Panc1 (cell line): ENCODE measurements around the gene TPT1. TPM values are rescaled to one million over a fixed set of nuclear protein-coding genes. Genes with fewer than 3 reads are reported as not detected.

Source experiments
- ATAC-seq: fragments of 200-7000 bp; cut with Tn5 transposase; 2 replicates; pipeline ENCODE4 v1.9.1; 2020; ENCODE audit warnings: mild to moderate bottlenecking, moderate library complexity
- BruUV-seq: library from RNA; stranded (reverse); fragments of 400-500 nt; replicated peaks from 2 replicates; lab custom pipeline; 2021; lab: Mats Ljungman, UMichigan
- CTCF ChIA-PET: fragments of 300-600 bp; sonication (Branson Sonifier 250); formaldehyde crosslinking; loops from one replicate; lab custom pipeline; 2022; ENCODE audit warnings: antibody characterized with exemption; lab: Charles Lee
- POLR2A ChIA-PET: fragments of 300-600 bp; sonication (Branson Sonifier 250); formaldehyde crosslinking; loops from one replicate; lab custom pipeline; 2022; ENCODE audit warnings: antibody characterized with exemption; lab: Charles Lee
- DNase-seq: peaks from one replicate; pipeline ENCODE4 v3.0.0-alpha.2; 2010; ENCODE audit warnings: low read depth, low spot score
- H3K27ac ChIP-seq: 2 replicates; pipeline ENCODE4 v1.5.1; 2011; ENCODE audit warnings: mild to moderate bottlenecking, low read length, inconsistent platforms
- H3K27me3 ChIP-seq: fragments of 200-500 bp; sonication (Bioruptor generic); 2 replicates; pipeline ENCODE4 v1.6.0; 2014; ENCODE audit warnings: low read length, inconsistent platforms; ENCODE audit not compliant: control insufficient read depth, insufficient read depth
- H3K36me3 ChIP-seq: fragments of 200-500 bp; sonication (Bioruptor generic); 2 replicates; pipeline ENCODE4 v1.5.1; 2014; ENCODE audit warnings: inconsistent platforms, mild to moderate bottlenecking, low read length, moderate library complexity; ENCODE audit not compliant: control insufficient read depth, insufficient read depth
- H3K4me1 ChIP-seq: 2 replicates; pipeline ENCODE4 v1.5.1; 2011; ENCODE audit warnings: inconsistent platforms, mild to moderate bottlenecking, low read length, moderate library complexity; ENCODE audit not compliant: control insufficient read depth, insufficient read depth
- H3K4me3 ChIP-seq, 2 experiments: 2 replicates each; pipeline ENCODE4 v1.5.1; 2011 to 2012; ENCODE audit warnings: low read depth in 2 of 2, low read length in 2 of 2, mild to moderate bottlenecking in 2 of 2, inconsistent platforms in 1 of 2, moderate library complexity in 1 of 2
- H3K9me3 ChIP-seq: fragments of 200-500 bp; sonication (Bioruptor generic); 2 replicates; pipeline ENCODE4 v1.5.1; 2014; ENCODE audit warnings: low read depth, mild to moderate bottlenecking, inconsistent platforms, low read length, moderate library complexity; ENCODE audit not compliant: control insufficient read depth, insufficient read depth
- CTCF ChIP-seq: fragments of 450-650 bp; IDR thresholded peaks from 2 replicates; pipeline ENCODE4 v1.5.1; 2017; ENCODE audit warnings: mild to moderate bottlenecking
- POLR2AphosphoS5 ChIP-seq: IDR thresholded peaks from 2 replicates; pipeline ENCODE4 v1.6.1; 2012; ENCODE audit warnings: mild to moderate bottlenecking, low read depth, low read length, moderate library complexity
- REST ChIP-seq, 2 experiments: IDR thresholded peaks; 2 replicates each; pipeline ENCODE4 v1.6.1; 2011 to 2012; ENCODE audit warnings: low read depth in 2 of 2, control low read depth in 1 of 2, low read length in 1 of 2, mild to moderate bottlenecking in 1 of 2, moderate library complexity in 1 of 2; ENCODE audit not compliant: insufficient read depth in 1 of 2
- SIN3A ChIP-seq: IDR thresholded peaks from 2 replicates; pipeline ENCODE4 v1.6.1; 2012; ENCODE audit warnings: low read depth, mild to moderate bottlenecking, low read length, moderate library complexity, borderline replicate concordance; ENCODE audit not compliant: insufficient read depth
- TCF7L2 ChIP-seq: IDR thresholded peaks from 2 replicates; pipeline ENCODE4 v1.6.1; 2011; ENCODE audit warnings: mild to moderate bottlenecking, low read depth, low read length, inconsistent platforms
- in situ Hi-C: cut with HindIII; loops from 2 replicates; pipeline ENCODE4 v1.10.0; 2016; ENCODE audit warnings: low sequenced_read_pairs, low pct_unique_long_range_greater_than_20kb
- intact Hi-C: fragments of 100-400 bp; cut with micrococcal nuclease; formaldehyde crosslinking; loops from one replicate; pipeline ENCODE4 v1.10.0; 2022; ENCODE audit not compliant: unreplicated experiment
- total RNA-seq: library from RNA; stranded (reverse); gene quantifications from one replicate; pipeline ENCODE4 v1.2.1, GENCODE V29; 2021; ENCODE audit not compliant: unreplicated experiment

The TPT1 gene
- total RNA-seq, 1 experiment from 2014 or later = 939 TPM

- DNase-seq (no peak), ATAC-seq (no peak)
- TF ChIP-seq SIN3A = no peak
- TF ChIP-seq CTCF = no peak
- TF ChIP-seq POLR2AphosphoS5 = no peak
- TF ChIP-seq TCF7L2 = no peak
- TF ChIP-seq REST (IDR thresholded peaks at IDR 0.05; ENCODE audit: insufficient read depth in 1 of 2, low read depth in 2 of 2, low read length in 1 of 2) = no peak
- Histone ChIP-seq H3K36me3 (peaks cover 43% of the 10 kb centered on the region), H3K4me1 (peaks cover 30% of the 10 kb centered on the region), H3K4me3 (peak overlapping the region; percentile 71 to 82), H3K27me3 (no peaks in the 10 kb centered on the region), H3K27ac (no peak overlapping the region), H3K9me3 (no peaks in the 10 kb centered on the region)
- ChIA-PET CTCF (no interaction called here), POLR2A (no interaction called here)
- BruUV-seq = no TSS peak
- intact Hi-C loops = no loop called here
- in situ Hi-C loops = no loop called here
Measured at GRCh38 chr13:45339399-45339798, 1.6 kb downstream of the TPT1 start.

GRCh38 chr13:45337803-45338202, 3.2 kb downstream of the TPT1 start:
- no peak for TF ChIP-seq SIN3A
- POLR2A ChIA-PET = no interaction called here
- peaks cover 43% of the 10 kb centered on the region for H3K36me3 ChIP-seq
- in situ Hi-C loops = no loop called here
- DNase-seq (no peak), ATAC-seq (no peak)
- H3K27me3 ChIP-seq = no peaks in the 10 kb centered on the region
- no peak overlapping the region for H3K27ac ChIP-seq
- intact Hi-C loops = no loop called here
- no TSS peak for BruUV-seq
- no peaks in the 10 kb centered on the region for H3K9me3 ChIP-seq
- H3K4me3 ChIP-seq = no peak overlapping the region
- CTCF ChIA-PET = no interaction called here
- H3K4me1 ChIP-seq = peaks cover 32% of the 10 kb centered on the region

DNA sequence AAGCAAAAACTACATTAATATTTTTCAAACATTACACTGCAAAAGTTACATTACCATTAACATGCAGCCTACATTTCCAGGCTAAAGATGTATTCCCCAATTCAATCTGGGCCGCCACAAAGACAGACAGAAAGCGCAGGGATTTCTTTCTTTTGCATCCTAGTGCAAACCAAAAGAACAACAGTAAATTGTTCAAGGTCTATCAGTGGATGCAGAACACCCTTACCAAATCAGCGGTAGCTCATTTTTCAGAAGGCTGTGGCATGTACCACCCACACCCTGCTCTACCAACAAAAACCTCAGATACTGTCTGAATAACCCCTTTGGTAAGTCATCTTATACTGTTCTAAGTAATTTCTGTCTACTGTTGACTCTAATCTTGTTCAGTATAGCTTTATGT, 3.6 kb downstream of the TPT1 start:
- DNase-seq (no peak), ATAC-seq (no peak)
- Histone ChIP-seq H3K27ac (no peak overlapping the region), H3K4me3 (no peak overlapping the region), H3K27me3 (no peaks in the 10 kb centered on the region), H3K36me3 (peaks cover 43% of the 10 kb centered on the region), H3K4me1 (peaks cover 36% of the 10 kb centered on the region), H3K9me3 (no peaks in the 10 kb centered on the region)
- intact Hi-C loops = no loop called here
- BruUV-seq = no TSS peak
- POLR2A ChIA-PET = interaction anchor here (0.7 kb wide), 1 partner anchor 175 kb away, joined by 3 read pairs; no protein-coding TSS in a partner anchor
- in situ Hi-C loops = no loop called here
- TF ChIP-seq REST (IDR thresholded peaks at IDR 0.05; ENCODE audit: insufficient read depth in 1 of 2, low read depth in 2 of 2, low read length in 1 of 2) (no peak), SIN3A (no peak), CTCF (no peak), POLR2AphosphoS5 (no peak), TCF7L2 (no peak)
- CTCF ChIA-PET = no interaction called here
